Measurements from ENCODE around the gene RRP15.

Gene RRP15

GRCh38 chr1:218362418-218363076, 77.5 kb downstream of the RRP15 start:
- DNase-seq (ENCODE audit: low read depth) = no peak

GRCh38 chr1:218363141-218363540, 78.0 kb downstream of the RRP15 start:
- no peak for DNase-seq (ENCODE audit: low read depth)

- DNase-seq (ENCODE audit: low read depth) = no peak
Measured at GRCh38 chr1:218364028-218364710, 79.1 kb downstream of the RRP15 start.

GRCh38 chr1:218365226-218365999, 80.3 kb downstream of the RRP15 start:
- peak; percentile 38 for DNase-seq (ENCODE audit: low read depth)

GRCh38 chr1:218366322-218367052, 81.4 kb downstream of the RRP15 start:
- no peak for DNase-seq (ENCODE audit: low read depth)

GRCh38 chr1:218367118-218367517, 82.0 kb downstream of the RRP15 start:
- DNase-seq (ENCODE audit: low read depth) = no peak

GRCh38 chr1:218368686-218369085, 83.6 kb downstream of the RRP15 start:
- no peak for DNase-seq (ENCODE audit: low read depth)

GRCh38 chr1:218369688-218370511, 84.8 kb downstream of the RRP15 start:
- no peak for DNase-seq (ENCODE audit: low read depth)

GRCh38 chr1:218371927-218372672, 87.0 kb downstream of the RRP15 start:
- DNase-seq (ENCODE audit: low read depth) = peak; percentile 84

GRCh38 chr1:218374401-218375353, 89.6 kb downstream of the RRP15 start:
- no peak for DNase-seq (ENCODE audit: low read depth)

GRCh38 chr1:218376722-218377121, 91.6 kb downstream of the RRP15 start:
- peak; percentile 40 for DNase-seq (ENCODE audit: low read depth)

- DNase-seq (ENCODE audit: low read depth) = peak; percentile 91
Measured at GRCh38 chr1:218377143-218377660, 92.1 kb downstream of the RRP15 start.

- peak; percentile 76 for DNase-seq (ENCODE audit: low read depth)
Measured at GRCh38 chr1:218380125-218380977, 95.3 kb downstream of the RRP15 start.

- DNase-seq (ENCODE audit: low read depth) = no peak
Measured at GRCh38 chr1:218382261-218382660, 97.2 kb downstream of the RRP15 start.

GRCh38 chr1:218383051-218383450, 98.0 kb downstream of the RRP15 start:
- DNase-seq (ENCODE audit: low read depth) = peak; percentile 44

GRCh38 chr1:218383681-218384080, 98.6 kb downstream of the RRP15 start:
- peak; percentile 32 for DNase-seq (ENCODE audit: low read depth)

- DNase-seq (ENCODE audit: low read depth) = peak; percentile 26
Measured at GRCh38 chr1:218384581-218384993, 99.5 kb downstream of the RRP15 start.
